BLaER1 treated with 17β-estradiol and CSF1 and Interleukin-3, amounts not matched to agents 10 nM and 100 nM (cell line): Measurements from ENCODE around the gene TMEM63C.

Source experiments
- H3K27ac ChIP-seq, 11 experiments: shearing (Covaris generic); formaldehyde crosslinking; 2 replicates each; pipeline ENCODE4 v1.8.1; 2022
- H3K27me3 ChIP-seq, 11 experiments: shearing (Covaris generic); formaldehyde crosslinking; 2 replicates each; pipeline ENCODE4 v1.8.1; 2022
- H3K36me3 ChIP-seq, 11 experiments: shearing (Covaris generic); formaldehyde crosslinking; 2 replicates each; pipeline ENCODE4 v1.8.1; 2022
- H3K4me1 ChIP-seq, 10 experiments: shearing (Covaris generic); formaldehyde crosslinking; 2 replicates each; pipeline ENCODE4 v1.8.1; 2022
- H3K4me2 ChIP-seq, 11 experiments: shearing (Covaris generic); formaldehyde crosslinking; 2 replicates each; pipeline ENCODE4 v1.8.1; 2022
- H3K4me3 ChIP-seq, 10 experiments: shearing (Covaris generic); formaldehyde crosslinking; 2 replicates each; pipeline ENCODE4 v1.8.1; 2022
- H3K9ac ChIP-seq, 11 experiments: shearing (Covaris generic); formaldehyde crosslinking; 2 replicates each; pipeline ENCODE4 v1.8.1; 2022
- H3K9me3 ChIP-seq, 11 experiments: shearing (Covaris generic); formaldehyde crosslinking; replicated peaks in 1 of 11; 2 replicates each; pipeline ENCODE4 v1.8.1; 2022
- H4K20me1 ChIP-seq, 11 experiments: shearing (Covaris generic); formaldehyde crosslinking; 2 replicates each; pipeline ENCODE4 v1.8.1; 2022
- Cebpa-rat ChIP-seq, 11 experiments: shearing (Covaris generic); IDR thresholded peaks; 2 replicates each; pipeline ENCODE4 v1.8.1; 2022

The TMEM63C gene

GRCh38 chr14:77236814-77237213, 55.2 kb downstream of the TMEM63C start:
- peaks cover 0 to 7% (median 0%) of the 10 kb centered on the region in 11 experiments; a peak in 2 of 22 replicates for H4K20me1 ChIP-seq
- H3K36me3 ChIP-seq: peaks cover 1 to 18% (median 8%) of the 10 kb centered on the region in 11 experiments; a peak in 15 of 22 replicates
- H3K4me2 ChIP-seq: peak overlapping the region in 9 of 11 experiments; percentile 78 to 92 (median 86); a peak in 15 of 22 replicates
- no peak overlapping the region for H3K27ac ChIP-seq
- H3K9me3 ChIP-seq: no peaks in the 10 kb centered on the region
- no peak for TF ChIP-seq Cebpa-rat (IDR thresholded peaks at IDR 0.05)
- no peak overlapping the region for H3K4me3 ChIP-seq
- peaks cover 36 to 55% (median 54%) of the 10 kb centered on the region in 10 experiments for H3K4me1 ChIP-seq
- no peak overlapping the region for H3K9ac ChIP-seq
- no peaks in the 10 kb centered on the region for H3K27me3 ChIP-seq

- no peak for TF ChIP-seq Cebpa-rat (IDR thresholded peaks at IDR 0.05)
- peaks cover 51 to 71% (median 70%) of the 10 kb centered on the region in 10 experiments for H3K4me1 ChIP-seq
- 0 out of 20 replicates have a peak overlapping the region, but pooled peaks of 1 of the 10 experiments have one; percentile 5 for H3K4me3 ChIP-seq
- no peaks in the 10 kb centered on the region for H3K9me3 ChIP-seq
- peak overlapping the region in 6 of 11 experiments; percentile 6 to 80 (median 72); a peak in 10 of 22 replicates for H3K27ac ChIP-seq
- peaks cover 0 to 4% (median 0%) of the 10 kb centered on the region in 11 experiments; a peak in 4 of 22 replicates for H3K36me3 ChIP-seq
- peaks cover 0 to 15% (median 0%) of the 10 kb centered on the region in 11 experiments; a peak in 3 of 22 replicates for H4K20me1 ChIP-seq
- peak overlapping the region in 5 of 11 experiments; percentile 20 to 62 (median 52); a peak in 9 of 22 replicates for H3K9ac ChIP-seq
- no peaks in the 10 kb centered on the region for H3K27me3 ChIP-seq
- H3K4me2 ChIP-seq: peak overlapping the region; percentile 66 to 92 (median 86)
Observed at GRCh38 chr14:77238356-77238755, 56.8 kb downstream of the TMEM63C start.

- no peak for TF ChIP-seq Cebpa-rat (IDR thresholded peaks at IDR 0.05)
- no peak overlapping the region for H3K4me3 ChIP-seq
Observed at GRCh38 chr14:77238996-77239395, 57.4 kb downstream of the TMEM63C start.

GRCh38 chr14:77239412-77239811, 57.8 kb downstream of the TMEM63C start:
- H3K4me1 ChIP-seq: peaks cover 62 to 81% (median 80%) of the 10 kb centered on the region in 10 experiments
- peaks cover 0 to 15% (median 0%) of the 10 kb centered on the region in 11 experiments; a peak in 3 of 22 replicates for H4K20me1 ChIP-seq
- H3K4me3 ChIP-seq: no peak overlapping the region
- no peak for TF ChIP-seq Cebpa-rat (IDR thresholded peaks at IDR 0.05)
- H3K9me3 ChIP-seq: no peaks in the 10 kb centered on the region
- H3K27me3 ChIP-seq: no peaks in the 10 kb centered on the region
- peak overlapping the region; percentile 66 to 92 (median 86); a peak in 17 of 22 replicates for H3K4me2 ChIP-seq
- H3K36me3 ChIP-seq: peaks cover 0 to 4% (median 0%) of the 10 kb centered on the region in 11 experiments; a peak in 1 of 22 replicates
- H3K27ac ChIP-seq: peak overlapping the region in 4 of 11 experiments; percentile 69 to 80 (median 75); a peak in 8 of 22 replicates
- peak overlapping the region in 4 of 11 experiments; percentile 23 to 62 (median 44); a peak in 3 of 22 replicates for H3K9ac ChIP-seq

More at GRCh38 chr14:77238996-77239395, 57.4 kb downstream of the TMEM63C start:
- Histone ChIP-seq H3K27ac (peak overlapping the region in 5 of 11 experiments; percentile 45 to 80 (median 75); a peak in 10 of 22 replicates), H3K4me1 (peaks cover 58 to 77% (median 76%) of the 10 kb centered on the region in 10 experiments), H3K27me3 (no peaks in the 10 kb centered on the region), H3K36me3 (peaks cover 0 to 4% (median 0%) of the 10 kb centered on the region in 11 experiments; a peak in 1 of 22 replicates), H4K20me1 (peaks cover 0 to 15% (median 0%) of the 10 kb centered on the region in 11 experiments; a peak in 3 of 22 replicates), H3K9ac (peak overlapping the region in 5 of 11 experiments; percentile 20 to 62 (median 52); a peak in 7 of 22 replicates), H3K4me2 (peak overlapping the region; percentile 66 to 92 (median 86)), H3K9me3 (no peaks in the 10 kb centered on the region)

GRCh38 chr14:77240336-77240915, 58.8 kb downstream of the TMEM63C start:
- no peak for TF ChIP-seq Cebpa-rat (IDR thresholded peaks at IDR 0.05)
- Histone ChIP-seq H3K27me3 (no peaks in the 10 kb centered on the region), H3K4me2 (peak overlapping the region; percentile 38 to 92 (median 86))

GRCh38 chr14:77241955-77242354, 60.4 kb downstream of the TMEM63C start:
- no peak for TF ChIP-seq Cebpa-rat (IDR thresholded peaks at IDR 0.05)
- Histone ChIP-seq H3K27me3 (no peaks in the 10 kb centered on the region), H3K36me3 (peaks cover 7 to 20% (median 14%) of the 10 kb centered on the region in 11 experiments; a peak in 19 of 22 replicates), H3K9ac (peak overlapping the region in 4 of 11 experiments; percentile 31 to 56 (median 40); a peak in 5 of 22 replicates), H4K20me1 (peaks cover 0 to 15% (median 0%) of the 10 kb centered on the region in 11 experiments; a peak in 3 of 22 replicates), H3K4me1 (peaks cover 69 to 88% (median 85%) of the 10 kb centered on the region in 10 experiments), H3K4me2 (peak overlapping the region; percentile 68 to 92 (median 86); a peak in 21 of 22 replicates), H3K4me3 (peak overlapping the region in 1 of 10 experiments; percentile 32; a peak in 1 of 20 replicates), H3K9me3 (no peaks in the 10 kb centered on the region; a peak in 1 of 22 replicates), H3K27ac (peak overlapping the region in 5 of 11 experiments; percentile 23 to 80 (median 75); a peak in 10 of 22 replicates)

More at GRCh38 chr14:77240336-77240915, 58.8 kb downstream of the TMEM63C start:
- peaks cover 0 to 5% (median 0%) of the 10 kb centered on the region in 11 experiments; a peak in 3 of 22 replicates for H3K36me3 ChIP-seq
- peak overlapping the region in 4 of 11 experiments; percentile 23 to 42 (median 38); a peak in 7 of 22 replicates for H3K9ac ChIP-seq
- H4K20me1 ChIP-seq: peaks cover 0 to 15% (median 0%) of the 10 kb centered on the region in 11 experiments; a peak in 3 of 22 replicates
- H3K9me3 ChIP-seq: no peaks in the 10 kb centered on the region; a peak in 1 of 22 replicates
- H3K27ac ChIP-seq: peak overlapping the region in 7 of 11 experiments; percentile 16 to 80 (median 69); a peak in 10 of 22 replicates
- H3K4me1 ChIP-seq: peaks cover 69 to 91% (median 90%) of the 10 kb centered on the region in 10 experiments
- no peak overlapping the region; a peak in 3 of 20 replicates for H3K4me3 ChIP-seq

GRCh38 chr14:77242752-77243151, 61.2 kb downstream of the TMEM63C start:
- H3K9ac ChIP-seq: peak overlapping the region in 4 of 11 experiments; percentile 31 to 56 (median 40); a peak in 6 of 22 replicates
- H3K27ac ChIP-seq: peak overlapping the region in 6 of 11 experiments; percentile 24 to 80 (median 72); a peak in 10 of 22 replicates
- no peak for TF ChIP-seq Cebpa-rat (IDR thresholded peaks at IDR 0.05)
- H3K4me3 ChIP-seq: peak overlapping the region in 3 of 10 experiments; percentile 11 to 32 (median 11); a peak in 1 of 20 replicates
- peaks cover 7 to 28% (median 21%) of the 10 kb centered on the region in 11 experiments; a peak in 20 of 22 replicates for H3K36me3 ChIP-seq
- H4K20me1 ChIP-seq: peaks cover 0 to 9% (median 0%) of the 10 kb centered on the region in 11 experiments; a peak in 2 of 22 replicates
- H3K4me2 ChIP-seq: peak overlapping the region; percentile 68 to 92 (median 86)
- H3K27me3 ChIP-seq: no peaks in the 10 kb centered on the region
- H3K4me1 ChIP-seq: peaks cover 62 to 80% (median 77%) of the 10 kb centered on the region in 10 experiments
- H3K9me3 ChIP-seq: no peaks in the 10 kb centered on the region; a peak in 1 of 22 replicates

GRCh38 chr14:77243853-77244252, 62.3 kb downstream of the TMEM63C start:
- Histone ChIP-seq H3K4me3 (peak overlapping the region in 1 of 10 experiments; percentile 3; a peak in 2 of 20 replicates), H3K27me3 (no peaks in the 10 kb centered on the region), H3K36me3 (peaks cover 12 to 39% (median 32%) of the 10 kb centered on the region in 11 experiments; a peak in 21 of 22 replicates), H3K9ac (peak overlapping the region in 7 of 11 experiments; percentile 10 to 69 (median 41); a peak in 11 of 22 replicates), H3K4me2 (peak overlapping the region; percentile 68 to 92 (median 86)), H4K20me1 (peaks cover 0 to 9% (median 0%) of the 10 kb centered on the region in 11 experiments; a peak in 1 of 22 replicates), H3K27ac (peak overlapping the region in 10 of 11 experiments; percentile 37 to 82 (median 62); a peak in 20 of 22 replicates), H3K4me1 (peaks cover 51 to 69% (median 66%) of the 10 kb centered on the region in 10 experiments), H3K9me3 (no peaks in the 10 kb centered on the region; a peak in 2 of 22 replicates)
- peak in 3 of 11 experiments; percentile 33 to 69 (median 43); a peak in 4 of 22 replicates for TF ChIP-seq Cebpa-rat (IDR thresholded peaks at IDR 0.05)
